ENCODE results near the gene APOL2.
"Not testable (repeated sequence)": the region's sequence is repeated elsewhere in the genome, so short reads cannot be mapped to it uniquely, and the experiment has no call there.

Gene APOL2

DNA sequence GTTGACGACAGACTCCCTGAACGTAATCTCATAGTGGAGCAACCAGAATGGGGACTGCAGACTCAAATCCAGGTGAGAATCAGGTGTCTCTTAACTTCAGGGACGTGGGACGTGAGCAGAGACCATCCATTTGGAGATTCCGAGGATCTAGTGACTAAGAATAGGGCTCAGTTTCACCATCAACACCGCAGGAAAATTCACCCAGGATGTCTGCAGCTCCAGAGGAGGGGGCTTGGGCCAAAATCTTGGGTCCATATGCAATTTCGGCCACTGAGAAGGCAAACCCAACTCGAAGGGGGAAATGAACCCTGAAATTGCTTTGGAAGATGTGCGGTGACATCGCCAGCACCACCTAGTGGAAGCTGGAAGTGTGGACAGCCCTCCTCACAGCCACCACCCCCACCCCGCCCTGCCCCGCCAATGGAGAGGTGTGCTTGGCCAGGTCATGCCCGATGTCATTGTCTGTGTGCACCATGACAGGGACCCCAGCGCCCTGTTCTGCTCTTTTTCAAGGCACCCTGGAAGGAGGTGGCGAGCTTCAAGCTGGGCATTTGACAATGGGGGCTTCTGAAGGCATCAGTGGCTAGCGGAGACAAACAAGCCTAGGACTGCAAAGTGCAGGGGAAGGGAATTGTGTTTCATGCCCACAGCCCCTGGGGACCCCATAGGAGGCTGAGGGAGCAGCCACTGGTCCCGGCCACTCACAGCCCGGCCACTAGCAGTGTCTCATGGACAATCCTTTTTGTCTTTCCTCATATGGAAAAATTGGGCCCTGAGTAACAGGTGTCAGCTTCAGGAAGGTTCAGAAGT, 38.4 kb upstream of the APOL2 start:
- Histone ChIP-seq H3K4me1 (no peaks in the 10 kb centered on the region), H3K36me3 (peaks cover 13% of the 10 kb centered on the region)
- TF ChIP-seq, protein P1, sequence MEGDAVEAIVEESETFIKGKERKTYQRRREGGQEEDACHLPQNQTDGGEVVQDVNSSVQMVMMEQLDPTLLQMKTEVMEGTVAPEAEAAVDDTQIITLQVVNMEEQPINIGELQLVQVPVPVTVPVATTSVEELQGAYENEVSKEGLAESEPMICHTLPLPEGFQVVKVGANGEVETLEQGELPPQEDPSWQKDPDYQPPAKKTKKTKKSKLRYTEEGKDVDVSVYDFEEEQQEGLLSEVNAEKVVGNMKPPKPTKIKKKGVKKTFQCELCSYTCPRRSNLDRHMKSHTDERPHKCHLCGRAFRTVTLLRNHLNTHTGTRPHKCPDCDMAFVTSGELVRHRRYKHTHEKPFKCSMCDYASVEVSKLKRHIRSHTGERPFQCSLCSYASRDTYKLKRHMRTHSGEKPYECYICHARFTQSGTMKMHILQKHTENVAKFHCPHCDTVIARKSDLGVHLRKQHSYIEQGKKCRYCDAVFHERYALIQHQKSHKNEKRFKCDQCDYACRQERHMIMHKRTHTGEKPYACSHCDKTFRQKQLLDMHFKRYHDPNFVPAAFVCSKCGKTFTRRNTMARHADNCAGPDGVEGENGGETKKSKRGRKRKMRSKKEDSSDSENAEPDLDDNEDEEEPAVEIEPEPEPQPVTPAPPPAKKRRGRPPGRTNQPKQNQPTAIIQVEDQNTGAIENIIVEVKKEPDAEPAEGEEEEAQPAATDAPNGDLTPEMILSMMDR (IDR thresholded peaks at IDR 0.05; ENCODE audit: low read depth, low read length) = peak; percentile 74

DNA sequence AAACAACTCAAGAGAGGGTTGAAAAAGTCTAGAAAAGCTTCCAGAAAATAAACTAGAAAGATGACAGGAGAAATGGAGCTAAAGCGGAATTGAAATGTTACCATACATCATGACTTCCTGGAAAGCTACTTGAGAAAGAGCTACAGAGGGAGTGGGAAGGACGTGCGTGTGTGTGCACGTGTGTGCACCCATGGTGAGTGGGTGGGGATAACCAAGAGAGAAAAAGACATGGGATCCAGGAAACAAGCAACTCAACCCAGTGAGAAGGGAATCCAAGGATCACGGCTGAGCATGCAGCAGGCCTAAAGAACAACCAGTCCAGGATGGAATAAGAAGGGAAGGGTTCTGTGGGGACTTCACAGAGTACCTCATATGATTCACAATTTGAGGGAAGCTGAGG, 35.2 kb upstream of the APOL2 start:
- no peaks in the 10 kb centered on the region for H3K36me3 ChIP-seq
- DNase-seq = no peak
- H3K4me3 ChIP-seq (ENCODE audit: low read depth, low read length) = no peak overlapping the region
- no peaks in the 10 kb centered on the region; the same call in 1 of the 2 replicates for H3K9me3 ChIP-seq
- H3K27me3 ChIP-seq = no peaks in the 10 kb centered on the region
- H3K4me1 ChIP-seq = no peaks in the 10 kb centered on the region
- TF ChIP-seq, protein P1 (IDR thresholded peaks at IDR 0.05; ENCODE audit: low read depth, low read length) = no peak

More for the DNA sequence above, 38.4 kb upstream of the APOL2 start:
- peak; percentile 60 for DNase-seq
- Histone ChIP-seq H3K27me3 (no peaks in the 10 kb centered on the region), H3K4me3 (ENCODE audit: low read depth, low read length) (no peak overlapping the region), H3K9me3 (no peaks in the 10 kb centered on the region; the same call in 1 of the 2 replicates)

DNA sequence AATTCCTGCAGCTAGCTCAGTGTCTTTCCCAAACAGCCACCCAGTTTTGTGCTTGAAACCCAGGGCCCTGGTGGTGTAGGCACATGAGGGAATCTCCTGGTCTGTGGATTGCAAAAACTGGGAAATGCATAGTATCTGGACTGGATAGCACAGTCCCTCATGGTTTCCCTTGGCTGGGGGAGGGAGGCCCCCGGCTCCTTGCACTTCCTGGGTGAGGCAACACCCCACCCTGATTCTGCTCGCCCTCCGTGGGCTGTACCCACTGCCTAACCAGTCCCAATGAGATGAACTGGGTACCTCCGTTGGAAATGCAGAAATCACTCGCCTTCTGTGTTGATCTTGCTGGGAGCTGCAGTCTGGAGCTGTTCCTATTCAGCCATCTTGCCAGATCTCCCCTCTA, 32.6 kb upstream of the APOL2 start:
- not testable (repeated sequence) for DNase-seq; H3K4me3 ChIP-seq (ENCODE audit: low read depth, low read length); H3K9me3 ChIP-seq; H3K36me3 ChIP-seq; H3K27me3 ChIP-seq; H3K4me1 ChIP-seq

DNA sequence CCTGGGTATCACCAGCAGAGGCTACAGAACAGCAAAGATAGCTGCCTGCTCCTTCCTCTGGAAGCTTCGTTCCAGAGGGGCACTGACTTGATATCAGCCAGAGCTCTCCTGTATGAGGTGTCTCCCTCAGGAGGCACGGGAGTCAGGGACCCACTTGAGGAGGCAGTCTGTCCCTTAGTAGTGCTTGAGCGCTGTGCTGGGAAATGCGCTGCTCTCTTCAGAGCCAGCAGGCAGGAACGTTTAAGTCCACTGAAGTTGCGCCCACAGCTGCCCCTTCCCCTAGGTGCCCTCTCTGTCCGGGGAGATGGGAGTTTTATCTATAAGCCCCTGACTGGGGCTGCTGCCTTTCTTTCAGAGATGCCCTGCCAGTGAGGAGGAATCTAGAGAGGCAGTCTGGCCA, 31.9 kb upstream of the APOL2 start:
- not testable (repeated sequence) for H3K4me3 ChIP-seq (ENCODE audit: low read depth, low read length); H3K4me1 ChIP-seq; H3K36me3 ChIP-seq; H3K9me3 ChIP-seq; H3K27me3 ChIP-seq; DNase-seq

DNA sequence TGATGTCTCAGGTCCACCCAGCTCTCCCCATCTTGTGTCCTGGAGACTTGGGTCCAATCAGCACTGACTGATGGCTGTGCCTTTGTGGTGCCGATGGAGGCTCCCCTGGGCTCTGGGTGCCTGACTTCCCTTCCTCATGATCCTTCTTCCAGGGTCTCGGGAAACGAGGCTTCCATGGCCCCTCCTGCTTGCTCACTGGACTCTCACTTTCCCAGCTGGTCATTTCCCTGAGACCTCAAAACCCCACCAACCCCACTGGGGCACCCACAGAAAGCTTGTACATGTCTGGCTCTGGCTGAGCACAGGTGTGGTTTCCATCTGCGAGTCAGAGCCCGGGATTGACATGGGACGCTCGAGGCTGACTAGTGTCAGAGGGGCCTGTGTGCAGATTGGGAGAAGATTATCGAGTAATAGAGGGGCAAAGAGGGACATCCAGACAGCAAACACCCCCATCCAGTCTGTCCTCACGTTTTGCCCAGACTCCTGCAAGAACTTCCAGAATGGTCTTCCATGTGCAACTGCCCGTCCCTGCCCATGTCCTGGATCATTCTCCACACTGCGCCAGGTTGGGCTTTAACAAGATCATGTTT, 28.7 kb upstream of the APOL2 start:
- no peak for DNase-seq
- TF ChIP-seq, protein P1 (IDR thresholded peaks at IDR 0.05; ENCODE audit: low read depth, low read length) = no peak
- Histone ChIP-seq H3K4me3 (ENCODE audit: low read depth, low read length) (no peak overlapping the region), H3K27me3 (no peaks in the 10 kb centered on the region), H3K9me3 (no peaks in the 10 kb centered on the region), H3K36me3 (no peaks in the 10 kb centered on the region), H3K4me1 (no peaks in the 10 kb centered on the region)

DNA sequence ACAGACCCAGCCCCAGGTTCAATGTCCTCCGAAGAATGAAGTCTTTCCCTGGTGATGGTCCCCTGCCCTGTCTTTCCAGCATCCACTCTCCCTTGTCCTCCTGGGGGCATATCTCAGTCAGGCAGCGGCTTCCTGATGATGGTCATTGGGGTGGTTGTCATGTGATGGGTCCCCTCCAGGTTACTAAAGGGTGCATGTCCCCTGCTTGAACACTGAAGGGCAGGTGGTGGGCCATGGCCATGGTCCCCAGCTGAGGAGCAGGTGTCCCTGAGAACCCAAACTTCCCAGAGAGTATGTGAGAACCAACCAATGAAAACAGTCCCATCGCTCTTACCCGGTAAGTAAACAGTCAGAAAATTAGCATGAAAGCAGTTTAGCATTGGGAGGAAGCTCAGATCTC, 27.7 kb upstream of the APOL2 start:
- H3K9me3 ChIP-seq = no peaks in the 10 kb centered on the region
- no peak for DNase-seq

DNA sequence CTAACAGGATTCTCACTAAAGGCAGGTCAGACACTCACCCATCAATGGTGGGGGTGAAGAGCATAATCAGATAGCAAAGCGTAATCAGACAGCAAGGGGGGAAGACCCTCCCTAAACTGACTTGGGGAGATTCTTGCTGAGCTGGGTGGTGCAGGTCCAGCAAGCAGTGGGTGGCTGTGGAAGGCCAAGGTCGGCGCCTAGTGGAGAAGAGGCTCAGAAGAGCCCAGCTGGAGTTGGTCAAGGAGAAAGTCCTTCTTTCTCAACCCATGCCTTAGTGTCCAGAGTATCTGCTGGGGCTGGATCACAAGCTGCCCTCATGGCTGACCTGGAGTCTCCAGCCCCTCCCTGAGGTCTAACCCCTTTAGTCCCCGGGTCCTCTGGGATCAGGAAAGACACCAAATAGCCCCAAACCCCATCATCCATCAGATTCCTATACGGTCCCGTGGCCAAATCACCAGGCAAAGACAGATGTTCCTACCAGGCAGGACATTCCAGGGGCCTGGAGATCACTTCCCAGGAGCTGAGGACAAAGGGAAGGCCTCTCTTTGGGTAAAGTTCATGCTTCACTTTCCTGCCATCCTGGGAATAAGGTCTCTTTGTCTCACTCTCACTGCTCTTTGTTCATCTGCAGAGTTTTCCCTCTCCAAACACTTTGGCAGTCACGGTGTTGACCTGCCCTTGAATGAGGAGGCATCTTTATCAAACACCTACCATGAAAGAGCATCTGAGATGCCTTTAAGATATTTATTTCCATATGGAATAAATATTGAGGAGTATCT, 24.7 kb upstream of the APOL2 start:
- not testable (repeated sequence) for DNase-seq; H3K27me3 ChIP-seq; H3K9me3 ChIP-seq; H3K36me3 ChIP-seq; H3K4me1 ChIP-seq; H3K4me3 ChIP-seq (ENCODE audit: low read depth, low read length)

More for the DNA sequence above, 27.7 kb upstream of the APOL2 start:
- no peaks in the 10 kb centered on the region for H3K36me3 ChIP-seq
- TF ChIP-seq, protein P1 (IDR thresholded peaks at IDR 0.05; ENCODE audit: low read depth, low read length) = no peak
- H3K4me1 ChIP-seq = no peaks in the 10 kb centered on the region
- no peaks in the 10 kb centered on the region for H3K27me3 ChIP-seq
- H3K4me3 ChIP-seq (ENCODE audit: low read depth, low read length) = no peak overlapping the region

DNA sequence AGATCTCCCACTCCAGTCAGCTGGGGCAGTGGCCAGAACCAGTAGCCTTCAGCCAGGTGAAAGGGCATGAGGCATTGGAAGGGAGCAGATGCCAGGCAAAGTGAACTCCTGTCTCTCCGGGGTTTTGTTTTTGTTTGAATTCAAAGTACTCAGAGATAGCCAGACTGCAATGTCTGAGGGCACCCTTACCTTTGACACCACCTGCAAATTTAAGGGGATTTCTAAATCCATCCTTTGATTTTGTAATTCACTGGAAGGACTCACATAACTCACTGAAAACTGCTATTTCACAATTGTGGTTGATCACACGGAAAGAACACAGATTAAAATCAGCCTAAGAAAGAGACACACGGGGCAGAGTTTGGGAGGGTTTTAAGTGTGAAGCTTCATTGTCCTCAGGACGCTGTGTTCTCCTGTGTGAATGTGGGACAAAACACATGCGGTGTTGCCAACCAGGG, 23.9 kb upstream of the APOL2 start:
- not testable (repeated sequence) for H3K4me1 ChIP-seq; H3K27me3 ChIP-seq; DNase-seq; H3K9me3 ChIP-seq; H3K4me3 ChIP-seq (ENCODE audit: low read depth, low read length); H3K36me3 ChIP-seq

DNA sequence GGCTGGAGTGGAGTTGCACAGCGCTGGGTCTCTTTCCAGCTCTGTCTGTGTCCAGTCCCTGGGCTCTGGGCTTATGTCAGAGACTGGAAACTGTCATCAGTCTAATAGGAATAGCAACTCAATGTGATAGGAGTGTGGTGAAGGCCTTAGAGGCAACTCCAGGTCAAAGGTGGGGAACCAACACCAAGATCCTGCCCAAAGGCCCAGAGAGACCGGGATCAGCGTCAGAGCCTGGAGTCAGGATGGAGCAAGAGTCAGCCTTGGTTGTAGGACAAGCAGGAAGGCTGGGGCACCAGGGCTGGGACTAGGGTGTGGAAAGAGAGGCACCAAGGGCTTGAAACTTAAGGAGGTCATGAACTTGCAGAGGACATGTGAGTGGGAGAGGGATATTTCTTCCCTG, 23.0 kb upstream of the APOL2 start:
- H3K4me3 ChIP-seq (ENCODE audit: low read depth, low read length); H3K9me3 ChIP-seq; H3K36me3 ChIP-seq; H3K27me3 ChIP-seq; DNase-seq; H3K4me1 ChIP-seq: not testable (repeated sequence)

Measured in BE2C (cell line).